HEK293T (cell line): ENCODE data around the gene S100A13.

Experiments
- BHLHE40 ChIP-seq: fragments of 450-650 bp; IDR thresholded peaks from 2 replicates; pipeline ENCODE4 v1.6.1; 2016; ENCODE audit warnings: mild to moderate bottlenecking, moderate library complexity, borderline replicate concordance
- CTBP1 ChIP-seq: fragments of 450-650 bp; IDR thresholded peaks from 2 replicates; pipeline ENCODE4 v1.6.1; 2016; ENCODE audit warnings: borderline replicate concordance
- ELF4 ChIP-seq: fragments of 450-650 bp; IDR thresholded peaks from 2 replicates; pipeline ENCODE4 v1.6.1; 2017; ENCODE audit warnings: antibody characterized with exemption
- HDGF ChIP-seq: fragments of 450-650 bp; IDR thresholded peaks from 2 replicates; pipeline ENCODE4 v1.6.1; 2017; ENCODE audit warnings: antibody characterized with exemption, borderline replicate concordance
- SP1 ChIP-seq: fragments of 450-650 bp; IDR thresholded peaks from 2 replicates; pipeline ENCODE4 v1.6.1; 2017
- TARDBP ChIP-seq: fragments of 450-650 bp; IDR thresholded peaks from 2 replicates; pipeline ENCODE4 v1.6.1; 2016

- TF ChIP-seq TARDBP (no peak), SP1 (no peak), BHLHE40 (no peak), HDGF (no peak), CTBP1 (no peak), ELF4 (no peak)
Observed at GRCh38 chr1:153613406-153613805, 13.9 kb downstream of the S100A13 start.
